ENCODE measurements around the gene ADAMTS3. TPM values are rescaled to one million over a fixed set of nuclear protein-coding genes. Genes with fewer than 3 reads are reported as not detected.

Gene ADAMTS3
- total RNA-seq, 2 donors from 2014 or later: 2.3 to 5.4 TPM

DNA sequence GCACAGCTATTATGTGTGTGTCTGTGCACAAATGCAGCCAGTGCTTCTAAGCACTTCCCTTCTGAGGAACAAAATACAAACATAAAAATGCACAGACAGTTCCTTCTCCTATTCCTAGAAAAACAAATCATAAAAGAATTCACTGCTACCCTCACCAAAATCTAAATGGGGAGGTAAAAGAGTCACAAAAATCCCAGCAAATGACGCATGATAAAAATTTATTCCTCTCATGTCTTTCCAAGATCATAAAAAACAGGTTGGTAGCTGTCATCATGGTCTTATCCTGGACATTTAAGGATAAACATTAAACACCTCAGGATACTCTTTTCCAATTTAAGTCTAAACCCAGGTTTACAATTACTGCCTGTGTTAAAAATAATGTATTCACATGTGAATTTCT lies 124.9 kb downstream of the ADAMTS3 start:
- Histone ChIP-seq H3K9me3 (no peaks in the 10 kb centered on the region), H3K4me1 (ENCODE audit: control insufficient read depth in 1 of 2, low read depth in 2 of 2) (no peaks in the 10 kb centered on the region), H3K27me3 (replicated peaks; ENCODE audit: insufficient read depth) (no peaks in the 10 kb centered on the region), H3K27ac (no peak overlapping the region), H3K36me3 (no peaks in the 10 kb centered on the region), H3K4me3 (no peak overlapping the region)
- no peak for TF ChIP-seq CTCF (IDR thresholded peaks at IDR 0.05)
- ATAC-seq (ENCODE audit: insufficient number of reproducible peaks, low FRiP score, low read depth) (no peak), DNase-seq (ENCODE audit: low spot score) (no peak)

- no peaks in the 10 kb centered on the region for H3K9me3 ChIP-seq
- TF ChIP-seq CTCF (IDR thresholded peaks at IDR 0.05): no peak
Measured at GRCh38 chr4:72442715-72443114, 126.3 kb downstream of the ADAMTS3 start.

DNA sequence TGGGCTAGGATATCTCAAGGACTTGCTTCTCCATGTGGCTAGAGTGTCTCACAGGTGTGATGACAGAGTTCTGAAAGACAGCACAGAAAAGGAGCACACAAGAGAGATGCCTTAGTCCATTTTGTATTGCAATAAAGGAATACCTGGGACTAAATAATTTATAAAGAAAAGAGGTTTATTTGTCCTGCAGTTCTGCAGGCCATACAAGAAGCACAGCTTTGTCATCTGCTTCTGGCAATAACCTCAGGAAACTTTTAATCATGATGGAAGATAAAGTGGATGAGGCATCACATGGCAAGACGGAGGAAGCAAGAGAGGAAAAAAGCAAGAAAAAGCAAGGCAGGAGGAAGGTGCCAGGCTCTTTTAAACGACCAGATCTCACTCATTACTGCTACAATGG lies 126.9 kb downstream of the ADAMTS3 start:
- DNase-seq (ENCODE audit: low spot score): no peak
- no peaks in the 10 kb centered on the region for H3K4me1 ChIP-seq (ENCODE audit: control insufficient read depth in 1 of 2, low read depth in 2 of 2)
- no peak overlapping the region for H3K27ac ChIP-seq
- no peaks in the 10 kb centered on the region for H3K9me3 ChIP-seq
- TF ChIP-seq CTCF (IDR thresholded peaks at IDR 0.05): no peak
- ATAC-seq (ENCODE audit: insufficient number of reproducible peaks, low FRiP score, low read depth): no peak
- H3K36me3 ChIP-seq: no peaks in the 10 kb centered on the region
- H3K4me3 ChIP-seq: no peak overlapping the region
- no peaks in the 10 kb centered on the region for H3K27me3 ChIP-seq (replicated peaks; ENCODE audit: insufficient read depth)

More at GRCh38 chr4:72442715-72443114, 126.3 kb downstream of the ADAMTS3 start:
- Histone ChIP-seq H3K27me3 (replicated peaks; ENCODE audit: insufficient read depth) (no peaks in the 10 kb centered on the region), H3K27ac (no peak overlapping the region), H3K4me3 (no peak overlapping the region), H3K4me1 (ENCODE audit: control insufficient read depth in 1 of 2, low read depth in 2 of 2) (no peaks in the 10 kb centered on the region), H3K36me3 (no peaks in the 10 kb centered on the region)
- DNase-seq (ENCODE audit: low spot score) (no peak), ATAC-seq (ENCODE audit: insufficient number of reproducible peaks, low FRiP score, low read depth) (no peak)

DNA sequence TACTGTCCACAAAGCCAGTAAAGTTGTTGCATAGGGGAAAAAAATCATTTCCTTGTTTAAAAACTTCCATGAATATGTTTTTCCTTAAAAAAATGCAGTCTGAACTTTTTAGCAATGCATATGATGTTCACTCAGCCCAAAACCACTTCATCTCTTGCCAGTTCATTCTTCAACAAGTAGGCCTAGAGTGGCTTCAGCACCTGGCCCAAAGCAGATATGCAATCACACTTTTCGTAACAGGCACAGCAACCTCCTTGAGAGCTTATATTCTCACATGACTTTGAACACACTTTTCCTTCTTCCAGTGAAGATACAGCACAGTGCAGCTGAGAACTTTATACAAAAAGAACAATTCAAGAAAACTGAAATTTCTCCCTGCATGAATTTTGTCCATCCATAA lies 128.6 kb downstream of the ADAMTS3 start:
- Histone ChIP-seq H3K9me3 (no peaks in the 10 kb centered on the region), H3K4me3 (no peak overlapping the region), H3K4me1 (ENCODE audit: control insufficient read depth in 1 of 2, low read depth in 2 of 2) (no peaks in the 10 kb centered on the region), H3K27ac (no peak overlapping the region), H3K36me3 (no peaks in the 10 kb centered on the region), H3K27me3 (replicated peaks; ENCODE audit: insufficient read depth) (no peaks in the 10 kb centered on the region)
- DNase-seq (ENCODE audit: low spot score) (no peak), ATAC-seq (ENCODE audit: insufficient number of reproducible peaks, low FRiP score, low read depth) (no peak)
- no peak for TF ChIP-seq CTCF (IDR thresholded peaks at IDR 0.05)

GRCh38 chr4:72432975-72433374 lies 136.0 kb downstream of the ADAMTS3 start:
- DNase-seq (ENCODE audit: low spot score) (no peak), ATAC-seq (ENCODE audit: insufficient number of reproducible peaks, low FRiP score, low read depth) (no peak)
- TF ChIP-seq CTCF (IDR thresholded peaks at IDR 0.05): no peak

More at GRCh38 chr4:72432975-72433374, 136.0 kb downstream of the ADAMTS3 start:
- H3K27me3 ChIP-seq (replicated peaks; ENCODE audit: insufficient read depth): no peaks in the 10 kb centered on the region
- no peak overlapping the region for H3K27ac ChIP-seq
- H3K4me1 ChIP-seq (ENCODE audit: control insufficient read depth in 1 of 2, low read depth in 2 of 2): no peaks in the 10 kb centered on the region
- H3K4me3 ChIP-seq: no peak overlapping the region
- no peaks in the 10 kb centered on the region for H3K9me3 ChIP-seq
- H3K36me3 ChIP-seq: no peaks in the 10 kb centered on the region

Measured in thoracic aorta (tissue), 2 donors.